GM18909 (cell line): ENCODE data around the gene FUS.
"Not testable (repeated sequence)": the region's sequence is repeated elsewhere in the genome, so short reads cannot be mapped to it uniquely, and the experiment has no call there.

Experiments
- ATAC-seq: cut with Tn5 transposase; IDR thresholded peaks from one replicate; pipeline ENCODE4 v1.9.1; 2021; ENCODE audit warnings: mild to moderate bottlenecking; ENCODE audit not compliant: unreplicated experiment, poor library complexity

FUS gene

GRCh38 chr16:31183432-31184428 lies 3.8 kb downstream of the FUS start:
- ATAC-seq = no peak

- ATAC-seq = no peak
These were observed 4.9 kb downstream of the FUS start for GRCh38 chr16:31184888-31185287.

GRCh38 chr16:31185339-31185738 lies 5.4 kb downstream of the FUS start:
- no peak for ATAC-seq

- no peak for ATAC-seq
These were observed 6.2 kb downstream of the FUS start for GRCh38 chr16:31186176-31186575.

- ATAC-seq = no peak
These were observed 7.2 kb downstream of the FUS start for GRCh38 chr16:31186930-31187807.

- ATAC-seq = no peak
These were observed 7.9 kb downstream of the FUS start for GRCh38 chr16:31187808-31188189.

- no peak for ATAC-seq
These were observed 8.8 kb downstream of the FUS start for GRCh38 chr16:31188450-31189411.

- no peak for ATAC-seq
These were observed 9.5 kb downstream of the FUS start for GRCh38 chr16:31189412-31189778.

GRCh38 chr16:31190061-31190460 lies 10.1 kb downstream of the FUS start:
- no peak for ATAC-seq

- ATAC-seq = no peak
These were observed 11.0 kb downstream of the FUS start for GRCh38 chr16:31190818-31191444.

- no peak for ATAC-seq
These were observed 11.9 kb downstream of the FUS start for GRCh38 chr16:31191697-31192428.

- ATAC-seq = no peak
These were observed 13.1 kb downstream of the FUS start for GRCh38 chr16:31192856-31193642.

- no peak for ATAC-seq
These were observed 13.9 kb downstream of the FUS start for GRCh38 chr16:31193874-31194273.

- ATAC-seq = no peak
These were observed 15.0 kb downstream of the FUS start for GRCh38 chr16:31194898-31195297.

- not testable (repeated sequence) for ATAC-seq
These were observed 15.9 kb downstream of the FUS start for GRCh38 chr16:31195861-31196260.

GRCh38 chr16:31196324-31197088 lies 16.6 kb downstream of the FUS start:
- ATAC-seq = no peak

GRCh38 chr16:31198207-31198882 lies 18.4 kb downstream of the FUS start:
- no peak for ATAC-seq
